Ramos (cell line): Measurements from ENCODE around the gene GMCL1.
"Not testable (repeated sequence)": the region's sequence is repeated elsewhere in the genome, so short reads cannot be mapped to it uniquely, and the experiment has no call there.

Experiments used
- in situ Hi-C: fragments of 300-500 bp; cut with MboI; formaldehyde crosslinking; loops from one replicate; pipeline ENCODE4 v1.14.3; 2022; ENCODE audit warnings: low sequenced_read_pairs; ENCODE audit not compliant: unreplicated experiment

Gene GMCL1

GRCh38 chr2:69804416-69804815 lies 25.0 kb upstream of the GMCL1 start:
- in situ Hi-C loops = no loop called here

- in situ Hi-C loops = no loop called here
These were observed 23.6 kb upstream of the GMCL1 start for GRCh38 chr2:69805887-69806286.

GRCh38 chr2:69807821-69808540 lies 21.5 kb upstream of the GMCL1 start:
- in situ Hi-C loops = no loop called here

DNA sequence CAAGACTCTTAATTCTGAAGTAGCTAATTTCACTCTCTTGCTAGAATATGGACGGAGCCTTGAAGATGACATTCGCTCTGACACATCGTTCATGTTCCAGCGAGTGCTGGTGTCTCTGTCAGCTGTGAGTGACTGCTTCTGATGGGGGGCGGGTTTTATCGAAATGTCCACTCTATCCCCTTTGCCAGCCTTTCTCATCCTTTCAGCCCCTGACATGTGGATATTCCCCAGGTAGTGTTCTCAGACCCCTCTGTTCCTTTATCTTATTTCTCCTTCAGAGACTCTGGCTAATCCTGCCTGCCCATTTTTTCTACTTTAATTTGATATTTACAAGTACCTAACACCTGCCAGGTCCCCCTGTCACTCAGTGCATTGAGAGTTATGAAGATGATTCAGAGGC lies 18.9 kb upstream of the GMCL1 start:
- in situ Hi-C loops = loop anchor here (5.0 kb wide), 1 partner anchor 83 kb away; no protein-coding TSS in a partner anchor

GRCh38 chr2:69811018-69811417 lies 18.4 kb upstream of the GMCL1 start:
- in situ Hi-C loops = loop anchor here (5.0 kb wide), 1 partner anchor 84 kb away; no protein-coding TSS in a partner anchor

DNA sequence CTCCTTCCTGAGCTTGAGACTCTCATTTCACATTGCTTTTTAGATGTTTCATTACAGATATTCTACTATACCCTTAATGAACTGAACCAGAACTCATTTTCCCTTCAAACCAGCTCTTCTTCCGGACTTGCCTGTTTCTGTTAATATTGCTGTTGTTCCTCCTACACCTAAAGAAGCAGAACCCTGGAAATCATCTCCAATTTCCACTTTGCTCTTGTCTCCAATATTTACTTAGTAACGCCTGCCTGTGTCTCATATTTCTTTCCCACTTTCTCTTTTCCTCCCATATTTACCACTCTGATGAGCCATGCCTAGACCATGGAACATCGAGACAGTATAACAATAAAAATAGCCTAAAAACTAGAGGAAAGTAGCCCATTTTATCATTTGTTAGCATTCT lies 17.9 kb upstream of the GMCL1 start:
- in situ Hi-C loops = loop anchor here (5.0 kb wide), 1 partner anchor 84 kb away; no protein-coding TSS in a partner anchor

DNA sequence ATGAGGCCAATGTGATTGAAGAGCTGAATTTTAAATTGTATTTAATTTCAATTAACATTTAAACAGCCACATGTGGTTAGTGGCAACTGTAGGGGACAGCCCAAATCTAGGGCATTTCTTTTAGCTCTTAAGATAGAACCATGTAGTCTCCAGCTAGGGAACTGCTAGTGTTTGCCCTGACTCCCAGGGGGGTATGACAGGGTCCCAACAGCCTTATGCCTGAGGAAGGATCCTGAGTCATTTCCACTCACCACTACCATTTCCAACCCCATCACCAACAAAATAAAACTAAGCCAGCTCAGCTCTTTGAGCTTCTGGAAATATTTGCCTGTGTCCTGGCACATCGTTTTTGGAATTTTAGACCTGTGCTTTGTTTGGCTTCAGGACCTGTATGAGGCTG lies 13.7 kb upstream of the GMCL1 start:
- in situ Hi-C loops = no loop called here

- in situ Hi-C loops = no loop called here
These were observed 12.4 kb upstream of the GMCL1 start for GRCh38 chr2:69816923-69817542.

- in situ Hi-C loops = no loop called here
These were observed 11.5 kb upstream of the GMCL1 start for GRCh38 chr2:69817729-69818501.

DNA sequence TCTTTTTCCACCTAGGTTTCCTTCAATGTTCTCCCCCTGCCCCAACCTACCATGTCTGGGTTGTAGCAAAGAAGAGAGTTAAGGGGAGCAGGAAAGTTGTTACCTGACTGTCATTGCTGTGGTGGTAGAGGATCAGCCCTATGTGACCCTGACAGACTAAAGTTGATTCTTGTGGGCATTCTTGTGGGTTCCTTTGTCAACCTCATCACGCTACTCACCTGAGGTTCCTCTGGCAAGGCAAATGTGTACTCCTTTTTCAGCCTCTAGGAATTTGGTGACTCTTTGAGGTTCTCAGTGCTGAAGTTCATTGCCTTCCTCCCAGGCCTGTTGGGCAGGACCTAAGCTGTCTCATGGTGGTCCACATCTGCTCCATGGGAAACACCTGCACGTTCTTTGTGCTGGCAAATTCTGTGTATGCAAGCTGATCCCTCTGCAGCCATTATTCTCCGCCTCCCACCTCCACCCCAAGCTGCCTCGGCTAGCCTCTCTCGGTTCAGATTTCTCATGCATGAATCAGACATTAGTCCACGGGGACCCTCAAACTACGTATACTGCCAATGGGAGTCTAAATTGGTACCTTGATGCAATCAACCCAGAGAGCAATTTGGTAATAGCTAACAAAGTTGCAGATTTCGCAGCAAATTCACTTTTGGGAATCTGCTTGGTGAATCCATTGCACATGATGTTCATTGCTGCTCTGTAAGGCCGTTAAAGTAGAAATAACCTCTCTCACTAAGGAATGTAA lies 1.5 kb upstream of the GMCL1 start:
- in situ Hi-C loops = no loop called here

DNA sequence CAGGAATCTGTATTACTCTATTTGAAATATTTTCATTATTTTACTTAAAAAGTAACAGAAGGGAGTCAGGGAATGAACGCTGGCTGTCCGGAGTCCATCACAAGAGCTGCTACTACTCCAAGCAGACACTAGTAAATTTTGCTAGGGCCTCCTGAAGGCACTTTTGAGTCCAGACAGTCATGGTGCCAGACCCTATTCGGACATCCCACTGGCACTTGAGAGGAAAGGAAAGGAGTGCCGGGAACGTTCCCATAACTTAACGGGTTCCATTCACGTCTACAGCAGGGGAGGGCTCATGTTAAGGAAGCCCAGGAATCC lies 563 bp upstream of the GMCL1 start:
- in situ Hi-C loops = no loop called here

DNA sequence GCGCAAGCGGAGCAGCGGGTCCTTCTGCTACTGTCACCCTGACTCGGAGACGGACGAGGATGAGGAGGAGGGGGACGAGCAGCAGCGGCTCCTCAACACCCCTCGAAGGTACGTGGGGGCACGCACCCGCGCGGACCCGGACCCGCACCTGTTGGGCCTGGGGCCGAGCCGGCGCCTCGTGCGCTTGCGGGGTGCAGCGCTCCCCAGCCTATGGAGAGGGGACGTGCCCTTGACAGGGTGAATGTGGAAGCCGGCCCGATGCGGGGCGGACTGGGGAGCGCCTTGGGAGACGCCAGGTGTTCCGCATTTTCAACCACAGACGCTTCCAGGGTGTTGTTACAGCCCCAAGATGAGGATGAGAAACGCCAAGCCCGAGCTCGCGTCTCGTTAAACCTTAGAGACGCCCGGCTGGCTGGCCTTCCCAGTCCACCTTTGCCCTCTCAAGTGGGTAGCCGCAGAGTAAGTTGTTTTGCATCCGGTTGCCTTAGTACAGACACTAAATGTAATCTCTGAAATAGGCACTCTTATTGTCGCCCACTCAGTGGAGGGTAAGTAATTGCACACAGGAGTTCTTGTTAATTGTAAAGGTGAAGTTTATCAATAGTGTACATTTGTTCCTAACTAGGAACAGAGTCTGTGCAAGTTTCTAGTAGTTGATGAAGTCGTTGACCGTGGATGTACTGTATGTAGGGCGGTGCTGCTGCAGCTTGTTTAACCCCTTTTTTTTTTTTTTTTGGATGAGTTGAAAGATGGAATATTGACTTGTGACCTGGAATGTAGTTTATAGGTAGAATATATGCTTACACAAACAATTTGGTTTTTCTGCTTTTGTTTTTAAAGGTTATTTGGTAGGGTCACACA lies 815 bp downstream of the GMCL1 start:
- in situ Hi-C loops = no loop called here

GRCh38 chr2:69830906-69831241 lies 1.4 kb downstream of the GMCL1 start:
- in situ Hi-C loops = not testable (repeated sequence)

GRCh38 chr2:69831354-69831905 lies 2.0 kb downstream of the GMCL1 start:
- in situ Hi-C loops = no loop called here

GRCh38 chr2:69833752-69834151 lies 4.3 kb downstream of the GMCL1 start:
- in situ Hi-C loops = no loop called here

GRCh38 chr2:69835666-69836065 lies 6.2 kb downstream of the GMCL1 start:
- in situ Hi-C loops = no loop called here

GRCh38 chr2:69836316-69836715 lies 6.9 kb downstream of the GMCL1 start:
- in situ Hi-C loops = no loop called here

- in situ Hi-C loops = no loop called here
These were observed 8.1 kb downstream of the GMCL1 start for GRCh38 chr2:69837533-69837932.

DNA sequence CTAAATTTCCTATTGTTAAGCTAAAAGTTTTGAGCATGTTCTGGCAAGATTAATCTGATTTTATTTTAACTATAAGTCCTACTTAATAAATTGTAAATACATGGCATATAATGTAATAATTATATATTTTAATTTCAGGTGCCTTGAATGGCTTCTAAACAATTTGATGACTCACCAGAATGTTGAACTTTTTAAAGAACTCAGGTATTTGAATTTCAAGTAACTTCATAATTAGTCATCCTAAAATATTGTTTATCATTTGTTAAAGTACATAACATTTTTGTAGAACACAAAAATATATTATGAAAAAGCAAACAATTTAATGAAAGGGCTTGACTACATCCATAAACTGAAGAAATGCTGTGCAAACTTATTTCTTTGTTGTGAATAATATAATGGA lies 14.5 kb downstream of the GMCL1 start:
- in situ Hi-C loops = no loop called here

GRCh38 chr2:69844560-69844959 lies 15.1 kb downstream of the GMCL1 start:
- in situ Hi-C loops = no loop called here
